Ascending aorta (tissue), 2 donors: ENCODE results near the gene TAPT1. TPM values are rescaled to one million over a fixed set of nuclear protein-coding genes. Genes with fewer than 3 reads are reported as not detected.
"Not testable (repeated sequence)": the region's sequence is repeated elsewhere in the genome, so short reads cannot be mapped to it uniquely, and the experiment has no call there.

Experiments used
- DNase-seq, 2 donors: peaks; one replicate each; pipeline ENCODE4 v3.0.0-alpha.2; 2019; ENCODE audit warnings: low spot score in 2 of 2
- H3K27ac ChIP-seq, 2 donors: fragments of 200-600 bp; sonication (generic); one replicate each; pipeline ENCODE4 v1.5.1; 2016 to 2017; ENCODE audit warnings: mild to moderate bottlenecking in 1 of 2
- H3K27me3 ChIP-seq: fragments of 200-600 bp; sonication (generic); one replicate; pipeline ENCODE4 v1.5.1; 2017
- H3K36me3 ChIP-seq, 2 donors: fragments of 200-600 bp; sonication (generic); one replicate each; pipeline ENCODE4 v1.5.1; 2016
- H3K4me1 ChIP-seq, 2 donors: fragments of 200-600 bp; sonication (generic); one replicate each; pipeline ENCODE4 v1.5.1; 2016 to 2017; ENCODE audit warnings: mild to moderate bottlenecking in 1 of 2
- H3K4me3 ChIP-seq, 2 donors: fragments of 200-600 bp; sonication (generic); one replicate each; pipeline ENCODE4 v1.5.1; 2016 to 2017; ENCODE audit warnings: mild to moderate bottlenecking in 1 of 2
- H3K9me3 ChIP-seq, 2 donors: fragments of 200-600 bp; sonication (generic); one replicate each; pipeline ENCODE4 v1.5.1; 2016
- CTCF ChIP-seq, 3 experiments: fragments of 200-600 bp in 2 of 3; fragments of 450-650 bp in 1 of 3; sonication (generic) in 2 of 3; IDR thresholded peaks; one replicate each; pipeline ENCODE4 v1.5.1; 2016 to 2019; ENCODE audit warnings: antibody characterized with exemption in 3 of 3, mild to moderate bottlenecking in 1 of 3, moderate library complexity in 1 of 3
- intact Hi-C: fragments of 100-400 bp; cut with DNase I; formaldehyde crosslinking; loops from one replicate; pipeline ENCODE4 v1.15.1; 2023
- total RNA-seq: library from RNA; depleted of rRNA; stranded (reverse); fragments of >200 nt; gene quantifications from one replicate; pipeline ENCODE4 v1.1.0, GENCODE V29; 2016

The TAPT1 gene
- total RNA-seq, 1 donor from 2014 or later, result 10.7 TPM

DNA sequence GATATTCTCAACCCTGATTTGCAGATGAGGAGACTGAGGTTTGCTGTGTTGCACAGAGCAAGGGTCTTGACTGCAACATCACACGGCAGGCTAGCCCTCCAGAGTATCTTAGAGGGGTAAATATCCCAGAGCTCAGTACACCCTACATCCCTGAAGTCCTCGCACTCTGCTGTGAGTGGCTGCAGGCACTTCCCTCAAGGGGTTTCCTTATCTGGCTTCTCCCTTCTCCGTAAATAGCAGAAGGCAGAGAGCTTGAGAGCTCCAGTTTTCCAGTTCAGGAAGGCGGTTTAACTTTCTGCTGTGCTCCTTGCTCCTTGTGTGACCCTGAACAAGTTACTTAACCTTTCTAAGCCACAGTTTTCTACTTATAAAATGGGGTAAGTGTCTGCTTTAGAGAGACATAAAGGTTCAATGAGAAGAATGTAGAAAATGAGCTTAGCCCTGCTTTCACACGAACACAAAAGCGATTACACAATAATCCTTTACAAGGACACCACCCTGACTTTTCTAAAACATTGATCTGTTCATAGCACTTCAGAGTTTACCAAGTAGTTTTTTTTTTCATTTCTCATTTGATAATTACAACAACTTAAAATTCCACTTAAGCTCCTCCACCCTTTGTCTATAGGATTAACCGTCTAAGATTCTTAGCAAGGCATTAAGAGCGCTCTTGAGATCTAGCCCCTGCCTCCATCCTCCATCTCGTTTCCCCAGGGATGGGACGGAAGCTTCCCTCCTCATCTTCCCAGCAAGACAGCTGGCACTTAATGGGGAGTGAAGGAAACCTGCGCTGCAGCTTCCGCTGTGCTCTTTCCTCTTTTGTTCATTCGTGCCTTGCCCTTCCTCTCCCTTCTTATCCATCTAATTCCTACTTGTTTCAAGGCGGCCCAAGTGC lies 68.4 kb downstream of the TAPT1 start:
- Histone ChIP-seq H3K27ac (no peak overlapping the region), H3K4me3 (no peak overlapping the region)
- intact Hi-C loops, result no loop called here

GRCh38 chr4:16155528-16156169 lies 70.6 kb downstream of the TAPT1 start:
- Histone ChIP-seq H3K9me3 (no peaks in the 10 kb centered on the region), H3K27ac (no peak overlapping the region), H3K4me1 (no peaks in the 10 kb centered on the region), H3K4me3 (no peak overlapping the region), H3K27me3 (no peaks in the 10 kb centered on the region), H3K36me3 (no peaks in the 10 kb centered on the region)
- intact Hi-C loops, result no loop called here
- no peak for DNase-seq
- TF ChIP-seq CTCF (IDR thresholded peaks at IDR 0.05), result no peak

More for the DNA sequence above, 68.4 kb downstream of the TAPT1 start:
- no peak for DNase-seq
- no peaks in the 10 kb centered on the region for H3K27me3 ChIP-seq
- TF ChIP-seq CTCF (IDR thresholded peaks at IDR 0.05), result no peak
- no peaks in the 10 kb centered on the region for H3K4me1 ChIP-seq
- no peaks in the 10 kb centered on the region for H3K9me3 ChIP-seq
- peaks cover 2 to 4% of the 10 kb centered on the region in 2 donors for H3K36me3 ChIP-seq

DNA sequence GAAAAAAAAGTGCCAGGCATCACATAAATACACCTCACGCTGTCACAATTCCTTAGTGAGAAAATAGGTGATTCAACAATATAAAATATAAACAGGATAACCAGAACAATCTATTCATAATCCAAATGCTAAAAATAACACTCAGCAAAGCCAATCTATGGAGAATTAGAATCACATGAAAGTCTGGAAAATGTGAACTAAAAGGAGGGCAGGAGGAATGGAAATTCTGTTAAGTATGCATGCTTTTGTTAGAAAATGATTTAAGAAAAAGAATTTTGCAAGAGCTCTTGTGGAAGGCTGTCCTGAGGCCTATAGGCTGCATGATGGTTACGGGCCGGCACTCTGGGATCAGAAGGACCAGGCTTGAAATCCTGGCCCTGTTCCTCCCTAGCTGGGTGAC lies 71.8 kb downstream of the TAPT1 start:
- H3K4me1 ChIP-seq, result no peaks in the 10 kb centered on the region
- H3K36me3 ChIP-seq, result no peaks in the 10 kb centered on the region
- no peaks in the 10 kb centered on the region for H3K27me3 ChIP-seq
- no peak overlapping the region for H3K27ac ChIP-seq
- intact Hi-C loops, result no loop called here
- no peak for TF ChIP-seq CTCF (IDR thresholded peaks at IDR 0.05)
- H3K9me3 ChIP-seq, result no peaks in the 10 kb centered on the region
- H3K4me3 ChIP-seq, result no peak overlapping the region
- no peak for DNase-seq

DNA sequence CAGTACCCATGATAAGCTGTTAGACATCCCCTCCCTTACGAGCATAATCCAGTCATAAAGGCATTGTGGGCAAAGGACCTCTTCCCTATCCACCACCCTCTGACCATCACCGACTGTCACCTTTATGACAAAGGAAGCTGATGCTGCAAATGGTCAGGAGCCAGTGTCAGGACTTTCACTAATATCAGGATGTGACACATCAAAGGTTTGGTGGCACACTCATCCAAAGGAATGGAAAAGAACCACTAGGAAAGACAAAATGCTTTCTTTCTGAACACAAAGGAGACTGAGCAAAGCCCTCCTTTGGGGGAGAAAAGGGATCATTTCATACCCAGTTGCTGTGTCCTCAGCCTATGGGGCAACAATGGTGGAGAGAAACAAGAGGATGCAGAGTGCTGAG lies 75.6 kb downstream of the TAPT1 start:
- Histone ChIP-seq H3K9me3 (peaks cover 0 to 6% of the 10 kb centered on the region in 2 donors), H3K4me3 (no peak overlapping the region), H3K27ac (no peak overlapping the region), H3K4me1 (no peaks in the 10 kb centered on the region), H3K27me3 (no peaks in the 10 kb centered on the region), H3K36me3 (no peaks in the 10 kb centered on the region)
- intact Hi-C loops, result no loop called here
- no peak for TF ChIP-seq CTCF (IDR thresholded peaks at IDR 0.05)
- DNase-seq, result no peak

DNA sequence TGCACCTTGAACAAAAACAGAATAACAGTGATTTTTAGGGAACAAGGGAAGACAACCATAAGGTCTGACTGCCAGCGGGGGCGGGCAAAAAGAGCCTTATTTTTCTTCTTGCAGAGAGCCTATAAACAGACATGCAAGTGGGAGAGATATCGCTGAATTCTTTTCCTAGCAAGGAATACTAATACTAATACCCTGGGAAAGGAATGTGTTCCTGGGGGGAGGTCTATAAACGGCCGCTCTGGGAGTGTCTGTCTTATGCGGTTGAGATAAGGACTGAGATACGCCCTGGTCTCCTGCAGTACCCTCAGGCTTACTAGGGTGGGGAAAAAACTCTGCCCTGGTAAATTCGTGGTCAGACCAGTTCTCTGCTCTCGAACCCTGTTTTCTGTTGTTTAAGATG lies 81.4 kb downstream of the TAPT1 start:
- H3K4me1 ChIP-seq, H3K27me3 ChIP-seq, DNase-seq, H3K4me3 ChIP-seq, H3K36me3 ChIP-seq, intact Hi-C loops, H3K27ac ChIP-seq: not testable (repeated sequence)
- H3K9me3 ChIP-seq, result peaks cover 5 to 28% of the 10 kb centered on the region in 2 donors
